Naive B cell (primary cell): ENCODE results near the gene AP2A2. TPM values are rescaled to one million over a fixed set of nuclear protein-coding genes. Genes with fewer than 3 reads are reported as not detected.

ENCODE experiments used
- ATAC-seq, 2 donors: fragments of 150-1000 bp; cut with Tn5 transposase; 2 replicates each; pipeline ENCODE4 v1.10.0; 2021; ENCODE audit warnings: low read depth in 2 of 2, mild to moderate bottlenecking in 2 of 2, moderate library complexity in 2 of 2
- DNase-seq: peaks from one replicate; pipeline ENCODE4 v3.0.0; 2022
- H3K27ac Mint-ChIP-seq, 6 donors: one replicate each; pipeline ENCODE4 v1.8.0; 2020 to 2022; ENCODE audit warnings: mild to moderate bottlenecking in 6 of 6, mixed read lengths in 6 of 6, moderate library complexity in 5 of 6, inconsistent platforms in 2 of 6
- H3K27me3 Mint-ChIP-seq, 3 donors: one replicate each; pipeline ENCODE4 v1.8.0; 2021 to 2022; ENCODE audit warnings: mixed read lengths in 3 of 3, mild to moderate bottlenecking in 1 of 3
- H3K36me3 Mint-ChIP-seq, 2 donors: one replicate each; pipeline ENCODE4 v1.8.0; 2020 to 2022; ENCODE audit warnings: mixed read lengths in 2 of 2, inconsistent platforms in 1 of 2, mild to moderate bottlenecking in 1 of 2
- H3K4me1 Mint-ChIP-seq, 3 donors: one replicate each; pipeline ENCODE4 v1.8.0; 2020 to 2022; ENCODE audit warnings: mixed read lengths in 3 of 3, inconsistent platforms in 1 of 3, mild to moderate bottlenecking in 1 of 3, moderate library complexity in 1 of 3
- H3K4me3 Mint-ChIP-seq, 8 donors: one replicate each; pipeline ENCODE4 v1.8.0; 2020 to 2022; ENCODE audit warnings: mild to moderate bottlenecking in 8 of 8, mixed read lengths in 8 of 8, moderate library complexity in 8 of 8, inconsistent platforms in 2 of 8
- H3K9me3 Mint-ChIP-seq, 7 donors: one replicate each; pipeline ENCODE4 v1.8.0; 2020 to 2022; ENCODE audit warnings: mixed read lengths in 7 of 7, mild to moderate bottlenecking in 5 of 7, inconsistent platforms in 2 of 7, moderate library complexity in 1 of 7
- polyA plus RNA-seq, 6 donors: library from polyadenylated mRNA; unstranded; fragments of 300-500 nt; fragmentation: Illumina TruSeq; gene quantifications; one replicate each; pipeline ENCODE4 v1.2.3, GENCODE V29; 2021; ENCODE audit warnings: low read depth in 6 of 6

The AP2A2 gene
- polyA plus RNA-seq, 6 donors from 2014 or later: 3.3 to 9.2 (median 4.7) TPM

DNA sequence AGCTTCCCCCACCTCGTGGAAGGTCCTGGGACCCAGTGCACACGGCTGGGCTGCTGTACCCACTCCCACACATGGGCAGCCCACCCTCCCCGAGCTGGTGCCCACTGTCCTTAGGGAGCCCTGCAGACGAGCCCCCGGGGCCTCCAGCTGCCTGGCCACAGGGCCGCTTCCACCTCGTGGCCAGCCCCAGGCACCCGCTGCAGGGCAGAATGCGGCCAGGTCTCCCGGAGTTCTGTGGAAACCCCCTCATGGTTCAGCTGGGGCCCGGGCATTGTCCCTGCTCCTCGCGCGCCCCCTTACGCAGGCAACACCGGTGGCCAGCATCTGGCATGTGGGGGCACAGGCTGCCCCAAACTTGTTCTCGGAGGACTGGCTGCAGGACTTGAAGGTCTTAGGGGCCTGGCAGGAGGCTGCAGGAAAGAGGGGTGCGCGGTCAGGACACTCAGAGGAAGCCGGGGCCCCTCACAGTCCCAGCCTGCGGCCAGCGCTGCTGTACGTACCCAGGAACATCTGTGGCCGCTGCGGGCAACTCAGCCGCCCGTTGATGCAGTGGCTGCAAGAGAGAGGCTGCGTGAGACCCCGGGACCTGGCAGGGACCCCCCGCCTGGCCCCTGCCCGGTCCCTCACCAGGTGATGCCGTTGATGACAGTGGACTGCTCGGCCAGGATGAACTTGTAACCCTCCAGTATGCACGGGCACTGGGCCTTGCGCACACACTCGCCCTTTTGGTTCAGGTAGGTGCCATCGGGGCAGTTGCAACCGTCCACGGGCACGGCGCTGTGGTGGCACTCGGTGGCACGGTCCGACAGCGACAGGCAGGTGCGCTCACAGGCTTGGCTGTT is 101.2 kb downstream of the AP2A2 start:
- Mint-ChIP-seq H3K4me3 (no peak overlapping the region), H3K36me3 (peaks cover 7 to 9% of the 10 kb centered on the region in 2 donors), H3K27me3 (no peaks in the 10 kb centered on the region), H3K27ac (no peak overlapping the region), H3K9me3 (peaks cover 0 to 6% (median 0%) of the 10 kb centered on the region in 7 donors), H3K4me1 (peaks cover 0 to 8% (median 2%) of the 10 kb centered on the region in 3 donors)
- ATAC-seq: no peak
- no peak for DNase-seq

DNA sequence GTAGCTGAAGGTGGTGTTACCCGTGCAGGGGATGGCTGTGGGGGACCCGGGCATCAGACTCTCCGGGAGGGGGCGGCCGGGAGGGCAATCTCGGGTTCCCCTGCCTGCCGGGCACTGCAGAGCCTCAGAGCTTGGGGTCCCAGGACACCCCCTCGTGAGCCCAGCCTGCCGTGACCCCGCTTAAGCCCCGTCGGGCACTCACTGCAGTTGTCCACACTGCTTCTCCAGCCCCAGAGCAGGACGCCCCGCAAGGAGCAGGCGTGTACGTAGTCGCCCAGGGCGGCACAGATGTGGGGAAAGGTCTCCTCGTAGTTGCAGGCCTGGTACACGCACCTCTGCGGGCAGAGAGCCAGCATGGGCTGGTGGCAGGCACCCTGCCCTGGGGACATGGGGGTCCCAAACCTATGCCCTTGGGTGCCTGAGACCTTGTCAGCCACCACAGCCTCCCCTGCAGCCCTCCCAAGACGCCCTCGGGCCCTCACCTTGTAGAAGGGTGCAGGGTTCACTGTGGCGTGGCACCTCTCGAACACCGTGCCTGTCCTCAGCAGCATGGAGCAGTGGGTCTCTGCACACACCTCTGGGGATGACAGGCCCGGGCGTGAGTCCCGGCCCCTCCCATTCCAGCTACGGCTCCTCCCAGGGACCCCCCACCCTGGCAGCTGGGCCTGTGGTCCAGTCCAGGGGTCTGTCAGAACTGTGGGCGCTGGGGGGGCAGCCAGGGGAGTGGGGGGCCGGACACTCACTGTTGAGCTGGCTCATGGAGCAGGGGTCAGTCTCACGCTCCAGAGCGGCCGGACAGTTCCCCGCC is 102.0 kb downstream of the AP2A2 start:
- Mint-ChIP-seq H3K27me3 (no peaks in the 10 kb centered on the region), H3K4me3 (no peak overlapping the region), H3K27ac (no peak overlapping the region), H3K4me1 (peaks cover 0 to 11% (median 0%) of the 10 kb centered on the region in 3 donors), H3K9me3 (peaks cover 0 to 13% (median 0%) of the 10 kb centered on the region in 7 donors), H3K36me3 (peaks cover 6 to 7% of the 10 kb centered on the region in 2 donors)
- DNase-seq: no peak
- no peak for ATAC-seq

- Mint-ChIP-seq H3K27ac (no peak overlapping the region), H3K4me1 (peaks cover 0 to 6% (median 0%) of the 10 kb centered on the region in 3 donors), H3K27me3 (no peaks in the 10 kb centered on the region), H3K4me3 (no peak overlapping the region), H3K9me3 (peaks cover 0 to 8% (median 0%) of the 10 kb centered on the region in 7 donors), H3K36me3 (peaks cover under 1 to 1% of the 10 kb centered on the region in 2 donors)
- ATAC-seq (no peak), DNase-seq (no peak)
Measured at GRCh38 chr11:1028291-1028540, 102.5 kb downstream of the AP2A2 start.

GRCh38 chr11:1028616-1029015 is 102.9 kb downstream of the AP2A2 start:
- Mint-ChIP-seq H3K4me3 (no peak overlapping the region), H3K4me1 (peaks cover 0 to 6% (median 0%) of the 10 kb centered on the region in 3 donors), H3K27me3 (no peaks in the 10 kb centered on the region), H3K9me3 (peaks cover 0 to 8% (median 0%) of the 10 kb centered on the region in 7 donors), H3K27ac (no peak overlapping the region), H3K36me3 (no peaks in the 10 kb centered on the region)
- no peak for ATAC-seq
- no peak for DNase-seq

GRCh38 chr11:1029051-1029450 is 103.4 kb downstream of the AP2A2 start:
- Mint-ChIP-seq H3K27ac (no peak overlapping the region), H3K27me3 (no peaks in the 10 kb centered on the region), H3K9me3 (peaks cover 0 to 8% (median 0%) of the 10 kb centered on the region in 7 donors), H3K4me3 (no peak overlapping the region), H3K4me1 (peaks cover 0 to 6% (median 0%) of the 10 kb centered on the region in 3 donors), H3K36me3 (no peaks in the 10 kb centered on the region)
- ATAC-seq (no peak), DNase-seq (no peak)

DNA sequence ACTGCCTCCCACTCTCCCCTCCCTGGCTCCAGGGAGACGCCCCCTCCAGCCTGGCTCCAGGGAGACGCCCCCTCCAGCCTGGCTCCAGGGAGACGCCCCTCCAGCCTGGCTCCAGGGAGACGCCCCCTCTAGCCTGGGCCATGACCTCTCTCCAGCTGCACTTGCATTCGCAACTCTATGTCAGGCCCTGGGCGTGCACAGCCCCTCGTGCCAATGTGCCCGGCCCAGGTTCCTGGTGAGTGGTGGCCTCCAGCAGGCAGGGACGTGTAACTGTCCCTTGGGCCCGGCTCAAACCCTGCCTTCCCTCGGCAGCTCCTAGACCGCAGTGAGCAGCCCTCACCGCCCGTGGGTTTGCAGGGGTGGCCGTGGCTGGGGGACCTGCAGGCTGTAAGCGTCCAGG is 104.0 kb downstream of the AP2A2 start:
- ATAC-seq: no peak
- H3K4me1 Mint-ChIP-seq: peaks cover 0 to 6% (median 0%) of the 10 kb centered on the region in 3 donors
- DNase-seq: no peak
- H3K4me3 Mint-ChIP-seq: no peak overlapping the region
- peaks cover 0 to 8% (median 0%) of the 10 kb centered on the region in 7 donors for H3K9me3 Mint-ChIP-seq
- no peak overlapping the region for H3K27ac Mint-ChIP-seq
- no peaks in the 10 kb centered on the region for H3K36me3 Mint-ChIP-seq
- no peaks in the 10 kb centered on the region for H3K27me3 Mint-ChIP-seq

DNA sequence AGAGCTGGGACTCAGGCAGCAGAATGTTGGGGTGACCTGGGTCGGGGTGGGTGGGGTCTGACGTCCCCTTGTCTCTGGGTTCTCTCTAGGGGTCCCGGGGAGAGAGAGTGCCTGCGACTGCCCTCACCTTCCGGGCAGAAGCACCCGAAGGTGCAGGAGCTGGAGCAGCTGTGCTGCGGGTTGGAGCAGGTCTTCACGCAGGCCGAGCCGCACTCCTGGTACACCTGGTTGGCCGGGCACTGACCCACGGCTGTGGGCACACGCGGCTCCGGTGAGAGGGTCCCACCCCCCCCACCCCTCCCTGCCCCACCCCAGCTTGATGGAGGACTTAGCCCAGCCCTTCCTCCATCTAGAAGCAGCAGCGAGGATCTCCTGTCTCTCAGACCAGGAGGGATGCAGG is 104.4 kb downstream of the AP2A2 start:
- no peak overlapping the region for H3K4me3 Mint-ChIP-seq
- H3K4me1 Mint-ChIP-seq: peaks cover 0 to 6% (median 0%) of the 10 kb centered on the region in 3 donors
- no peaks in the 10 kb centered on the region for H3K27me3 Mint-ChIP-seq
- no peak for DNase-seq
- no peak overlapping the region for H3K27ac Mint-ChIP-seq
- no peaks in the 10 kb centered on the region for H3K36me3 Mint-ChIP-seq
- H3K9me3 Mint-ChIP-seq: peaks cover 0 to 8% (median 0%) of the 10 kb centered on the region in 7 donors
- ATAC-seq: no peak

GRCh38 chr11:1030556-1030955 is 104.9 kb downstream of the AP2A2 start:
- ATAC-seq (no peak), DNase-seq (no peak)
- no peak overlapping the region for H3K27ac Mint-ChIP-seq
- H3K4me3 Mint-ChIP-seq: no peak overlapping the region
- no peaks in the 10 kb centered on the region for H3K36me3 Mint-ChIP-seq
- H3K27me3 Mint-ChIP-seq: no peaks in the 10 kb centered on the region
- peaks cover 0 to 6% (median 0%) of the 10 kb centered on the region in 3 donors for H3K4me1 Mint-ChIP-seq
- H3K9me3 Mint-ChIP-seq: peaks cover 0 to 8% (median 0%) of the 10 kb centered on the region in 7 donors

- Mint-ChIP-seq H3K4me3 (no peak overlapping the region), H3K4me1 (peaks cover 0 to 6% (median 0%) of the 10 kb centered on the region in 3 donors), H3K9me3 (peaks cover 0 to 8% (median 0%) of the 10 kb centered on the region in 7 donors), H3K36me3 (no peaks in the 10 kb centered on the region), H3K27me3 (no peaks in the 10 kb centered on the region), H3K27ac (no peak overlapping the region)
- no peak for DNase-seq
- no peak for ATAC-seq
Measured at GRCh38 chr11:1031121-1031899, 105.6 kb downstream of the AP2A2 start.

DNA sequence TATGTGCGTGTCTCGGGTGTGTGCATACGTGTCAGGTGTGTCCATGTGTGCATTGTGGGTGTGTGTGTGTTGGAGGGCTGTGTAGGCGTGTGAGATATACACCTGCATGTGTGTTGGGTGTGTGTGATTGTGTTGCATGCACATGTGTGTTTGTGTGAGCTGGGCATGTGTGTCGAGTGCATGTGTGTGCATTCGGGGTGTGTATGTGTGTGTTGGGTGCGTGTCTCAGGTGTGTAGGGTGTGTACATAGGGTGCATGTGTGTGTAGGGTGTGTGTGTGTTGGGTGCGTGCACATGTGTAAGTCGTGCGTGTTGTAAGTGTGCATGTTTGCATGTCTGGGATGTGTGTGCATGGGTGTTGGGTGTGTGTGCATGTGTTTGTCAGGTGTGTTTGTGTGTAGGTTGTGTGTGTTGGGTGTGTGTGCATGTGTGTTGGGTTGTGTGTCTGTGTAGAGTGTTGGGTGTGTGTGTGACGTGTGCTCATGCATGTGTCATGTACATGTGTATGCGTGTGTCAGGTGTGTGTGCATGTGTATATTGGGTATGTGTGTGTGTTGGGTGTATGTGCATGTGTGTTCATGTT is 106.7 kb downstream of the AP2A2 start:
- Mint-ChIP-seq H3K27me3 (no peaks in the 10 kb centered on the region), H3K9me3 (peaks cover 0 to 8% (median 0%) of the 10 kb centered on the region in 7 donors), H3K4me1 (peaks cover 0 to 6% (median 0%) of the 10 kb centered on the region in 3 donors), H3K4me3 (peak overlapping the region in 1 of 8 donors; percentile 46), H3K27ac (peak overlapping the region in 3 of 6 donors; percentile 2 to 92 (median 60)), H3K36me3 (no peaks in the 10 kb centered on the region)
- DNase-seq (no peak), ATAC-seq (no peak)

- ATAC-seq (no peak), DNase-seq (no peak)
- H3K4me1 Mint-ChIP-seq: peaks cover 0 to 6% (median 0%) of the 10 kb centered on the region in 3 donors
- no peak overlapping the region for H3K4me3 Mint-ChIP-seq
- H3K27me3 Mint-ChIP-seq: no peaks in the 10 kb centered on the region
- peak overlapping the region in 1 of 6 donors; percentile 19 for H3K27ac Mint-ChIP-seq
- no peaks in the 10 kb centered on the region for H3K36me3 Mint-ChIP-seq
- peaks cover 0 to 8% (median 0%) of the 10 kb centered on the region in 7 donors for H3K9me3 Mint-ChIP-seq
Measured at GRCh38 chr11:1033016-1033798, 107.5 kb downstream of the AP2A2 start.

DNA sequence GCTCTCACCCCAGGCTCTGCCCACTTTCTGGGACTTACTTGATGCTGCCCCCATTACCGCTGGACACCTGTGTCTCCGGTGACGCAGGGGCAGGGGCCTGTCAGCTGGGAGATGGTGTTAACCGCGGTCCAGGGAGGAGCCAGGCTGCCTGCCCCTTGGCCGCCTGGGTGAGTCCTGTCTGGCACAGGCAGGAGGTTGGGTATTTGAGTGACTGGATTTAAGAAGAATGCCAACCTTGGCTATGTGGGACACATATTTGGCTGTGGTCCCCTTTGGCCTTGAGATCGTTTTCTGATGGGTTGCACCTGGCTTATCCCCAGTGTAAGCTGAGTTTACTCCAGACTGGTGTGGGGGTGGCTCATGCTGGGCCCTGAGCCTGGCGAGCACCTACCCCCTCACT is 108.3 kb downstream of the AP2A2 start:
- Mint-ChIP-seq H3K9me3 (peaks cover 0 to 8% (median 0%) of the 10 kb centered on the region in 7 donors), H3K4me1 (peaks cover 0 to 6% (median 0%) of the 10 kb centered on the region in 3 donors), H3K27ac (no peak overlapping the region), H3K27me3 (no peaks in the 10 kb centered on the region), H3K36me3 (no peaks in the 10 kb centered on the region), H3K4me3 (no peak overlapping the region)
- ATAC-seq (no peak), DNase-seq (no peak)
